ENCODE measurements around the gene ZNF385A. TPM values are rescaled to one million over a fixed set of nuclear protein-coding genes. Genes with fewer than 3 reads are reported as not detected.

ZNF385A gene
- total RNA-seq, 4 donors from 2014 or later, result 0.26 to 16.9 (median 3.2) TPM

GRCh38 chr12:54389134-54389508, 4.6 kb upstream of the ZNF385A start:
- Histone ChIP-seq H3K36me3 (no peaks in the 10 kb centered on the region), H3K27ac (no peak overlapping the region), H3K4me3 (no peak overlapping the region), H3K9me3 (no peaks in the 10 kb centered on the region), H3K4me1 (no peaks in the 10 kb centered on the region), H3K27me3 (no peaks in the 10 kb centered on the region)
- no peak for TF ChIP-seq CTCF (IDR thresholded peaks at IDR 0.05)
- TF ChIP-seq POLR2A (IDR thresholded peaks at IDR 0.05), result no peak
- intact Hi-C loops (cut with DNase I; ENCODE audit: low total_unique reads), result no loop called here
- DNase-seq, result no peak

DNA sequence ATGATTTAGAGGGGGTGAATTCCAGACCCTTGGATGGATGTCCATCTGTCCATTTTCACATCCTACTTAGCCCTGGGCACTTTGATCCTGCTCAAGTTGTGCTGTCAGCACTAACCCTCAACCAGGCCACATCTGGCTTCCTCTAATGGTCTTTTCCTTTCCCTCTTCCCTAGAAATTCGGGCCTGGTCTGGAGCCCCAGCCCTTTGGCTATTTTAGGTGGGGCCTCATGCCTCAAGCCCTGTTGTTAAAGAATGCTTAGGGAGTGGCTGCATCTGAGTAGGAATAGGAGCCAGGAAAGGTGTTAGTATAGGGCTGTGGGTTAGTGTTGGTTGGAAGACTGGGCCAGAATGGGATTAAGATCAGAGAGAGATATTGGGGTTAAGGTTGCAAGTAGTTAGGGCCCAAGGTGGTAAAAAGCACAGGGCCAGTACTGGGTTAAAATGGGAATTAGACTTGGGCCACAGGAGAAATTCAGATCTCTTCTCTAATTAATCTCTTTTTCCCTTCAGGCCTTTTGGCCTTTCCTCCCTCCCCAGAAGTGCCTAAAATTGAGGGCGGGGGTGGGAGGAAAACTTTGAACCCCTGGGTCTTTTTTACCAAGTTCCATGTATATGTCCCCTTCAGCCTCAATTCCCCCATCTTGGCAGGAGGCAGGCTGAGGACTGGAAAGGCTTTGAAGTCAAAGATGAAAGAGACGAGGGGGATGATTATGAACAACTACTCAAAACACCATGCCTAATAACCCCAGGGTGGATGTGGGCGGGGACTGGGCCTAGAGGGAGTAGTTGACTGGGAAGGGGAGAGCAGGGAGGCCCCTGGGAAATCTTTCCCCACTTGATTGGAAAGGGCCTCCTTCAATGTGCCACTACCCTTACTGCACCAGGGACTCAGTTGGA, 4.0 kb upstream of the ZNF385A start:
- no peak overlapping the region for H3K27ac ChIP-seq
- no peaks in the 10 kb centered on the region for H3K27me3 ChIP-seq
- H3K36me3 ChIP-seq, result no peaks in the 10 kb centered on the region
- intact Hi-C loops (cut with DNase I; ENCODE audit: low total_unique reads), result no loop called here
- DNase-seq, result no peak
- TF ChIP-seq POLR2A (IDR thresholded peaks at IDR 0.05) (no peak), CTCF (IDR thresholded peaks at IDR 0.05) (no peak)
- no peaks in the 10 kb centered on the region for H3K4me1 ChIP-seq
- H3K9me3 ChIP-seq, result no peaks in the 10 kb centered on the region
- no peak overlapping the region for H3K4me3 ChIP-seq

DNA sequence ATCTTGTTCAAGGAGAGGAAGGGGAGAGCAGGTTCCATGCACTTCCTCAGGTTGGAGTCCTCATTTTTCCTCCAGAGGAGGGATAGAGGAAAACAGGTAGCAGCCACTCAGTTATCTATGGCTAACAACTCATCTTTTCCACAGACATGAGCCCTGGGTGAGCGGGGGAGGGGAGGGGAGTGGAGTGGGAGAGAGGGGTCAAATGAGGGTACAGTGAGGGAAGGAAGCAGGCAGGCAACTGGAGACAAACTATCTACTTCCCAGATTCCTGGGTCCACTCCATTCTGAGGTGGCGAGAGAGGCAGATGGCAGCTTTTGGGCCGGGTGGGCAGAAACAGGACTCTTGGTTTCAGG, 2.6 kb upstream of the ZNF385A start:
- H3K4me3 ChIP-seq, result no peak overlapping the region
- no peaks in the 10 kb centered on the region for H3K9me3 ChIP-seq
- no peaks in the 10 kb centered on the region for H3K36me3 ChIP-seq
- no peak overlapping the region for H3K27ac ChIP-seq
- intact Hi-C loops (cut with DNase I; ENCODE audit: low total_unique reads), result no loop called here
- no peak for DNase-seq
- H3K27me3 ChIP-seq, result no peaks in the 10 kb centered on the region
- no peak for TF ChIP-seq POLR2A (IDR thresholded peaks at IDR 0.05)
- TF ChIP-seq CTCF (IDR thresholded peaks at IDR 0.05), result no peak
- H3K4me1 ChIP-seq, result no peaks in the 10 kb centered on the region

DNA sequence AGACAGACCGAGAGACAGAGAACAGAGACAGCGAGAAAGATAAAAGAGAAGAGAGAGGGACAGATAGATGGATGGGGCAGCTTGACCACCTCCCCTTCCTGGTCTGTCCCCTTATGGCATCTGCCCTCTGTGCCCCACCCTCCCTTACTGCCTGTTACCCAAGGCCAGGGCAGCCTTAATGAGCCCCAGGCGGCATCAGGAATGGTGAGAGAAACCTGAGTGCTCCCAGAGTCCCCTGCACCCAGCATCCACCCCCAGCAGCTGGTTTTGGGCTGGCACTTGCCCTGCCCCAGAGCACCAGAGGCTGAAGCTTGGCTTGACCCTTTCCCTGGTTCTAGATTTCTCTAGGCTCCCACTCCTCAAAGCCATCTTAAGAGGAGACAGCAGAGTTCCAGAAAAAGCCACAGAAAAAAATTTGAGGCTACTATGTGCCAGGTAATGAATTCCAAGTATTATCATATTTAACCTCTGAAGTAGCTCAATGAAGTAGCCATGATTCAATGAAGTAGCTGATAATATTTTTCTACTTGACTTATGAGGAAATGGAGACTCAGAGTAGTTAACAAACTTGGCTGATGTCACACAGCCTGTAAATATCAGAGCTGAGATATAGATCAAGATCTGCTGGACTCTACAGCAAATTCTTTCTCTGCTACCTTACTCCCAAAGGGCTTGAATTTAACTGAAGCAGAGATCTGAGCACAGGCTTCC, 2.0 kb upstream of the ZNF385A start:
- Histone ChIP-seq H3K27me3 (no peaks in the 10 kb centered on the region), H3K36me3 (no peaks in the 10 kb centered on the region), H3K4me3 (no peak overlapping the region), H3K4me1 (no peaks in the 10 kb centered on the region), H3K27ac (no peak overlapping the region), H3K9me3 (no peaks in the 10 kb centered on the region)
- TF ChIP-seq CTCF (IDR thresholded peaks at IDR 0.05), result no peak
- TF ChIP-seq POLR2A (IDR thresholded peaks at IDR 0.05), result no peak
- DNase-seq, result no peak
- intact Hi-C loops (cut with DNase I; ENCODE audit: low total_unique reads), result no loop called here

DNA sequence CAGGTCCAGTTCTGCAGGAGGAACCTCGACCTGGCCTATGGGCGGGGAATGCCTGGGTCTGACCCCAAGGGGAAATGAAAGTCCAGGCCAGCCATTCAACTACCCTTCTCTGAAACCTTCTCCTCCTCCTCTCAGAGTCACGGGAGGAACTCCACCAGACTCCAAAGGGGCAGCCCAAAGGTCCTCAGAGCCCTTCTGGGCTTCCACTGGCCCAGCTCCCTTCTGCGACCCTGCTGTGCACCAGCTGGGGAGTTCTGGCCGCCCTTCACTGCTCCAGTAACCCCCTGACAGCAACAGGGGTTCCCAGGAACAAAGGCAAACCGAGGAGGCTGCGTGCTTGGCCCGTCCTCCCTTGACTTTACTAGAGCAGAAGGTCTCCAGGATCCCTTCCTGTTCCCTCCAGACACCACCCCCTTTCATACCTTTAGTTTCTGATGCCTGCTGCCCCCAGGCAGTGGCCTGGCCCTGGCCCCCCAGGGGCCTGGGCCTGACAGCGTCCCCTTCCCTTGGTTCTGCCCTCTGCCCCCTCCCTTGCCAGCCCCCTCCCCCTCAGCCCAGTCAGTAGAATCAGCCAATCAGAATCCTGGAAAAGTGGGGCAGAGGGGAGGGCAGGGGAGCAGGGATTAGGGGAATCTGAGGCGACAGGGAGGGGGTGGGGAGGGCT, 850 bp upstream of the ZNF385A start:
- DNase-seq, result no peak
- Histone ChIP-seq H3K4me3 (no peak overlapping the region), H3K27ac (no peak overlapping the region), H3K27me3 (no peaks in the 10 kb centered on the region), H3K36me3 (no peaks in the 10 kb centered on the region), H3K4me1 (no peaks in the 10 kb centered on the region), H3K9me3 (no peaks in the 10 kb centered on the region)
- intact Hi-C loops (cut with DNase I; ENCODE audit: low total_unique reads), result no loop called here
- TF ChIP-seq CTCF (IDR thresholded peaks at IDR 0.05) (no peak), POLR2A (IDR thresholded peaks at IDR 0.05) (no peak)
